Esophagus muscularis mucosa (tissue), 3 donors: Measurements from ENCODE around the gene ATP2B2.

Experiments
- POLR2A ChIP-seq: fragments of 450-650 bp; IDR thresholded peaks from one replicate; pipeline ENCODE4 v1.6.1; 2017; ENCODE audit warnings: antibody characterized with exemption, moderate library complexity, mild to moderate bottlenecking, low read depth
- TF ChIP-seq, protein P1 (sequence below), 3 experiments: fragments of 200-600 bp in 2 of 3; fragments of 450-650 bp in 1 of 3; sonication (generic) in 2 of 3; IDR thresholded peaks; one replicate each; pipeline ENCODE4 v1.5.1; 2017 to 2019; ENCODE audit warnings: antibody characterized with exemption in 3 of 3, mild to moderate bottlenecking in 2 of 3, moderate library complexity in 1 of 3

DNA sequence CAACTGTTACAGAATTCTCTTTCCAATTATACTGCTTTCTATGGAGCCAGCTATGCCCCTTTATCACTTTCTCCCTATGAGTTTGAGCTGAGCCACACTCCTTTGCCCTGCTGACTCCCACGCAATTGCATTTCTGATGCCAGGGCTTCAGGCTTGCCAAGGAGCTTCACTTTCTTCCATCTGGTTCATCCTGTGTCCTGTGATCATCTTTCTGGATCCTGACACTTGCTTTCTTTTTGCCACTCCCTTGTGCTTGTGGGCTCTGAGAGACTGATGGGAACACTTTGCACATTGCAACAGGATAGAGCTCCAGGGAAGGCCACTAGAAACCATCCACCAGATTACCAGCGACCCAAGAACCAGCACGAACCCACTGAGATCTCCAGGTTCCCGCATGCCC lies 107.5 kb downstream of the ATP2B2 start:
- TF ChIP-seq, protein P1, sequence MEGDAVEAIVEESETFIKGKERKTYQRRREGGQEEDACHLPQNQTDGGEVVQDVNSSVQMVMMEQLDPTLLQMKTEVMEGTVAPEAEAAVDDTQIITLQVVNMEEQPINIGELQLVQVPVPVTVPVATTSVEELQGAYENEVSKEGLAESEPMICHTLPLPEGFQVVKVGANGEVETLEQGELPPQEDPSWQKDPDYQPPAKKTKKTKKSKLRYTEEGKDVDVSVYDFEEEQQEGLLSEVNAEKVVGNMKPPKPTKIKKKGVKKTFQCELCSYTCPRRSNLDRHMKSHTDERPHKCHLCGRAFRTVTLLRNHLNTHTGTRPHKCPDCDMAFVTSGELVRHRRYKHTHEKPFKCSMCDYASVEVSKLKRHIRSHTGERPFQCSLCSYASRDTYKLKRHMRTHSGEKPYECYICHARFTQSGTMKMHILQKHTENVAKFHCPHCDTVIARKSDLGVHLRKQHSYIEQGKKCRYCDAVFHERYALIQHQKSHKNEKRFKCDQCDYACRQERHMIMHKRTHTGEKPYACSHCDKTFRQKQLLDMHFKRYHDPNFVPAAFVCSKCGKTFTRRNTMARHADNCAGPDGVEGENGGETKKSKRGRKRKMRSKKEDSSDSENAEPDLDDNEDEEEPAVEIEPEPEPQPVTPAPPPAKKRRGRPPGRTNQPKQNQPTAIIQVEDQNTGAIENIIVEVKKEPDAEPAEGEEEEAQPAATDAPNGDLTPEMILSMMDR (IDR thresholded peaks at IDR 0.05), result no peak
- TF ChIP-seq POLR2A, result no peak
